H1 (cell line): Measurements from ENCODE around the gene C1GALT1. TPM values are rescaled to one million over a fixed set of nuclear protein-coding genes. Genes with fewer than 3 reads are reported as not detected.

Experiments
- CTCF ChIA-PET: fragments of 300-600 bp; sonication (Branson Sonifier 250); formaldehyde crosslinking; loops from one replicate; lab custom pipeline; 2021; ENCODE audit not compliant: partially characterized antibody; lab: Charles Lee
- POLR2A ChIA-PET: fragments of 300-600 bp; sonication (Branson Sonifier 250); formaldehyde crosslinking; loops from one replicate; lab custom pipeline; 2021; ENCODE audit warnings: inconsistent platforms; ENCODE audit not compliant: partially characterized antibody; lab: Charles Lee
- DNase-seq, 2 experiments: peaks; one replicate each; pipeline versions ENCODE4 v3.0.0 to v3.0.0-alpha.2; 2010 to 2022; ENCODE audit warnings: low spot score in 2 of 2, low read depth in 1 of 2, mixed read lengths in 1 of 2
- FAIRE-seq: peaks from 2 replicates; lab custom pipeline; 2011; peaks lifted over from hg19 to GRCh38; lab: Jason Lieb, UNC
- H2AFZ ChIP-seq: 2 replicates; pipeline ENCODE4 v1.8.1; 2012; ENCODE audit warnings: low read length, inconsistent platforms
- H2AK5ac ChIP-seq: 2 replicates; pipeline ENCODE4 v1.6.1; 2013; ENCODE audit warnings: low read depth, low read length
- H2BK120ac ChIP-seq: replicated peaks from 2 replicates; pipeline ENCODE3; 2013; ENCODE audit warnings: low read depth, low read length, inconsistent platforms
- H2BK12ac ChIP-seq: 2 replicates; pipeline ENCODE4 v1.6.1; 2013; ENCODE audit warnings: low read depth, low read length
- H2BK15ac ChIP-seq: 2 replicates; pipeline ENCODE4 v1.6.1; 2013; ENCODE audit warnings: low read length
- H2BK20ac ChIP-seq: 2 replicates; pipeline ENCODE4 v1.6.1; 2013; ENCODE audit warnings: low read length
- H2BK5ac ChIP-seq: 2 replicates; pipeline ENCODE4 v1.6.1; 2013; ENCODE audit warnings: low read depth, low read length
- H3K14ac ChIP-seq: 2 replicates; pipeline ENCODE4 v1.6.1; 2013; ENCODE audit warnings: inconsistent platforms; ENCODE audit not compliant: insufficient read length
- H3K18ac ChIP-seq: 2 replicates; pipeline ENCODE4 v1.6.1; 2013; ENCODE audit warnings: low read length; ENCODE audit errors: extremely low read depth
- H3K23ac ChIP-seq: 2 replicates; pipeline ENCODE4 v1.6.1; 2013; ENCODE audit warnings: inconsistent platforms; ENCODE audit not compliant: insufficient read length
- H3K23me2 ChIP-seq: 2 replicates; pipeline ENCODE4 v1.6.1; 2013; ENCODE audit warnings: low read depth, low read length
- H3K27ac ChIP-seq: 2 replicates; pipeline ENCODE4 v1.6.1; 2011; ENCODE audit warnings: low read depth, low read length, inconsistent platforms
- H3K27me3 ChIP-seq, 4 experiments: replicated peaks in 1 of 4; 1 replicate in 1 of 4; 2 replicates in 3 of 4; pipeline versions ENCODE4 v1.6.1 to v1.8.1; 2011 to 2013; ENCODE audit warnings: low read length in 3 of 4, mild to moderate bottlenecking in 3 of 4, inconsistent platforms in 2 of 4, mixed read lengths in 2 of 4, moderate library complexity in 1 of 4; ENCODE audit not compliant: control insufficient read depth in 3 of 4, insufficient read depth in 3 of 4; ENCODE audit errors: extremely low read depth in 1 of 4
- H3K36me3 ChIP-seq, 4 experiments: 2 replicates each; pipeline versions ENCODE4 v1.6.1 to v1.8.1; 2011 to 2013; ENCODE audit warnings: mild to moderate bottlenecking in 4 of 4, low read length in 3 of 4, moderate library complexity in 2 of 4, control low read depth in 1 of 4, inconsistent platforms in 1 of 4; ENCODE audit not compliant: insufficient read depth in 4 of 4, control insufficient read depth in 2 of 4
- H3K4ac ChIP-seq: replicated peaks from 2 replicates; pipeline ENCODE3; 2013; ENCODE audit warnings: low read length, low read depth, mixed read lengths, inconsistent platforms; ENCODE audit not compliant: insufficient read length
- H3K4me1 ChIP-seq, 4 experiments: replicated peaks in 1 of 4; 1 replicate in 1 of 4; 2 replicates in 3 of 4; pipeline versions ENCODE4 v1.6.1 to v1.8.1; 2011 to 2013; ENCODE audit warnings: low read length in 3 of 4, inconsistent platforms in 2 of 4, mixed read lengths in 1 of 4; ENCODE audit not compliant: insufficient read depth in 4 of 4, control insufficient read depth in 3 of 4
- H3K4me2 ChIP-seq, 2 experiments: 2 replicates each; pipeline versions ENCODE4 v1.6.1 to v1.8.1; 2011 to 2013; ENCODE audit warnings: low read depth in 2 of 2, low read length in 2 of 2, control low read depth in 1 of 2, inconsistent platforms in 1 of 2, mild to moderate bottlenecking in 1 of 2; ENCODE audit not compliant: insufficient read depth in 1 of 2
- H3K4me3 ChIP-seq, 4 experiments: fragments of 200-600, 300-600 bp in 1 of 4; sonication (generic), shearing (Covaris generic), sonication (Bioruptor Twin) in 1 of 4; 2 replicates each; pipeline versions ENCODE4 v1.5.1 to v1.8.1; 2011 to 2016; ENCODE audit warnings: low read length in 4 of 4, low read depth in 3 of 4, control low read depth in 2 of 4, inconsistent platforms in 2 of 4, mild to moderate bottlenecking in 2 of 4, mixed read lengths in 1 of 4, moderate library complexity in 1 of 4; ENCODE audit not compliant: insufficient read depth in 2 of 4; ENCODE audit errors: extremely low read depth in 1 of 4
- H3K56ac ChIP-seq: replicated peaks from 2 replicates; pipeline ENCODE3; 2013; ENCODE audit warnings: low read depth, mild to moderate bottlenecking, mixed read lengths, low read length, inconsistent platforms; ENCODE audit not compliant: insufficient read length
- H3K79me1 ChIP-seq: 2 replicates; pipeline ENCODE4 v1.6.1; 2013; ENCODE audit warnings: low read depth, low read length, control low read depth
- H3K79me2 ChIP-seq, 2 experiments: 2 replicates each; pipeline versions ENCODE4 v1.6.1 to v1.8.1; 2012 to 2013; ENCODE audit warnings: low read length in 2 of 2, mild to moderate bottlenecking in 2 of 2, inconsistent platforms in 1 of 2; ENCODE audit not compliant: insufficient read depth in 2 of 2, control insufficient read depth in 1 of 2
- H3K9ac ChIP-seq, 4 experiments: replicated peaks in 1 of 4; 1 replicate in 1 of 4; 2 replicates in 3 of 4; pipeline versions ENCODE4 v1.6.1 to v1.8.1; 2011 to 2013; ENCODE audit warnings: low read depth in 3 of 4, low read length in 3 of 4, control low read depth in 2 of 4, mild to moderate bottlenecking in 2 of 4, moderate library complexity in 2 of 4, inconsistent platforms in 1 of 4; ENCODE audit errors: extremely low read depth in 1 of 4
- H3K9me3 ChIP-seq, 2 experiments: 2 replicates each; pipeline versions ENCODE4 v1.6.1 to v1.8.1; 2012 to 2013; ENCODE audit warnings: mild to moderate bottlenecking in 2 of 2, moderate library complexity in 2 of 2, control low read depth in 1 of 2, inconsistent platforms in 1 of 2, low read depth in 1 of 2, low read length in 1 of 2, mixed read lengths in 1 of 2; ENCODE audit not compliant: insufficient read depth in 2 of 2
- H4K20me1 ChIP-seq, 2 experiments: replicated peaks in 1 of 2; 2 replicates each; pipeline versions ENCODE3 to v1.8.1; 2011 to 2013; ENCODE audit warnings: inconsistent platforms in 2 of 2, low read length in 2 of 2, mild to moderate bottlenecking in 1 of 2; ENCODE audit not compliant: insufficient read depth in 2 of 2, control insufficient read depth in 1 of 2
- H4K5ac ChIP-seq: 2 replicates; pipeline ENCODE4 v1.6.1; 2013; ENCODE audit warnings: low read length, low read depth, mixed read lengths, inconsistent platforms; ENCODE audit not compliant: insufficient read length
- H4K8ac ChIP-seq: 2 replicates; pipeline ENCODE4 v1.8.0; 2013; ENCODE audit warnings: mild to moderate bottlenecking, moderate library complexity, low read length, inconsistent platforms; ENCODE audit not compliant: insufficient read depth; ENCODE audit errors: extremely low read depth
- H4K91ac ChIP-seq: replicated peaks from 2 replicates; pipeline ENCODE3; 2013; ENCODE audit warnings: low read length, mixed read lengths, inconsistent platforms; ENCODE audit not compliant: insufficient read length
- CBX8 ChIP-seq: fragments of 300-800, 300-1000 bp; sonication (generic); IDR thresholded peaks from 2 replicates; pipeline ENCODE4 v1.7.1; 2016; ENCODE audit warnings: low read depth, low read length, borderline replicate concordance
- CTBP2 ChIP-seq: IDR thresholded peaks from 2 replicates; pipeline ENCODE4 v1.7.0; 2011; ENCODE audit warnings: borderline replicate concordance, mild to moderate bottlenecking, moderate library complexity, mixed read lengths, low read length; ENCODE audit not compliant: insufficient read depth, insufficient read length
- JUND ChIP-seq: IDR thresholded peaks from 2 replicates; pipeline ENCODE4 v1.6.1; 2011; ENCODE audit warnings: mild to moderate bottlenecking, improper control_type of control experiment, low read length
- MAFK ChIP-seq: IDR thresholded peaks from 2 replicates; pipeline ENCODE4 v1.6.1; 2012; ENCODE audit warnings: low read depth, mild to moderate bottlenecking, improper control_type of control experiment, low read length
- NANOG ChIP-seq: IDR thresholded peaks from 2 replicates; pipeline ENCODE4 v1.6.1; 2011; ENCODE audit warnings: low read length, low read depth, mild to moderate bottlenecking, inconsistent platforms; ENCODE audit not compliant: insufficient read depth, poor library complexity, severe bottlenecking
- POLR2A ChIP-seq, 2 experiments: IDR thresholded peaks; 1 replicate in 1 of 2; 2 replicates in 1 of 2; pipeline ENCODE4 v1.6.1; 2011; ENCODE audit warnings: low read depth in 2 of 2, low read length in 2 of 2, mild to moderate bottlenecking in 2 of 2; ENCODE audit errors: control extremely low read depth in 1 of 2
- POU5F1 ChIP-seq: IDR thresholded peaks from 2 replicates; pipeline ENCODE4 v1.6.1; 2011; ENCODE audit warnings: low read depth, mild to moderate bottlenecking, low read length, moderate library complexity
- RFX5 ChIP-seq: IDR thresholded peaks from 2 replicates; pipeline ENCODE4 v1.6.1; 2011; ENCODE audit warnings: low read depth, low read length, improper control_type of control experiment, borderline replicate concordance
- SAP30 ChIP-seq: fragments of 300-600 bp; sonication (generic); IDR thresholded peaks from 2 replicates; pipeline ENCODE4 v1.7.1; 2012; ENCODE audit warnings: low read length, moderate library complexity, mild to moderate bottlenecking, inconsistent platforms; ENCODE audit not compliant: insufficient read depth, insufficient replicate concordance
- SIN3A ChIP-seq, 2 experiments: IDR thresholded peaks in 1 of 2; conservative IDR thresholded peaks in 1 of 2; 2 replicates each; pipeline ENCODE4 v1.6.1; 2011 to 2012; ENCODE audit warnings: low read length in 2 of 2, improper control_type of control experiment in 1 of 2, low read depth in 1 of 2, mild to moderate bottlenecking in 1 of 2
- SIRT6 ChIP-seq: IDR thresholded peaks from one replicate; pipeline ENCODE4 v1.7.1; 2012; ENCODE audit warnings: low read length, inconsistent platforms
- SUZ12 ChIP-seq: fragments of 200-600 bp; sonication (generic); IDR thresholded peaks from 2 replicates; pipeline ENCODE4 v1.6.1; 2012; ENCODE audit warnings: mild to moderate bottlenecking, inconsistent platforms, low read length, moderate library complexity, mixed read lengths
- TEAD4 ChIP-seq: IDR thresholded peaks from 2 replicates; pipeline ENCODE4 v1.6.1; 2012; ENCODE audit warnings: low read depth, low read length, inconsistent platforms, mixed read lengths
- WGBS, 2 experiments: shearing (Covaris generic) in 1 of 2; methylation state at CpG; one replicate each; pipeline versions ENCODE4 v1.1.6 to v1.1.7; 2013 to 2015; ENCODE audit warnings: low lambda C conversion rate in 2 of 2, mixed read lengths in 2 of 2, inconsistent platforms in 1 of 2, low coverage in 1 of 2, missing lambda C conversion rate in 1 of 2; ENCODE audit not compliant: insufficient replicate concordance in 2 of 2, insufficient coverage in 1 of 2, insufficient read length in 1 of 2; ENCODE audit errors: extremely low coverage in 1 of 2, missing lambda C conversion rate in 1 of 2; 5-methylcytosine and 5-hydroxymethylcytosine counted together
- polyA plus RNA-seq, 7 experiments: library from polyadenylated mRNA; depleted of rRNA in 3 of 7; stranded (reverse) in 5 of 7; unstranded in 2 of 7; fragments of >200 nt in 5 of 7; fragments of 200-250 nt in 2 of 7; gene quantifications; 1 replicate in 5 of 7; 2 replicates in 1 of 7; 4 replicates in 1 of 7; pipeline versions ENCODE4 v1.2.1 to v1.2.3, GENCODE V29; 2011 to 2013; ENCODE audit warnings: missing spikeins in 2 of 7, mixed read lengths in 2 of 7
- total RNA-seq: library from RNA; stranded (reverse); fragmentation: NEBNext Ultra II Directional; extraction: Animal tissue kit (Norgen Biotek cat#: 25700); gene quantifications from 2 replicates; pipeline ENCODE4 v1.2.1, GENCODE V29; 2021

The C1GALT1 gene
- total and polyA plus RNA-seq, 2 of the 8 experiments (the other 6 are each of a cell fraction or from before 2014, with no cell fraction given): 18.7 to 94.2 TPM

DNA sequence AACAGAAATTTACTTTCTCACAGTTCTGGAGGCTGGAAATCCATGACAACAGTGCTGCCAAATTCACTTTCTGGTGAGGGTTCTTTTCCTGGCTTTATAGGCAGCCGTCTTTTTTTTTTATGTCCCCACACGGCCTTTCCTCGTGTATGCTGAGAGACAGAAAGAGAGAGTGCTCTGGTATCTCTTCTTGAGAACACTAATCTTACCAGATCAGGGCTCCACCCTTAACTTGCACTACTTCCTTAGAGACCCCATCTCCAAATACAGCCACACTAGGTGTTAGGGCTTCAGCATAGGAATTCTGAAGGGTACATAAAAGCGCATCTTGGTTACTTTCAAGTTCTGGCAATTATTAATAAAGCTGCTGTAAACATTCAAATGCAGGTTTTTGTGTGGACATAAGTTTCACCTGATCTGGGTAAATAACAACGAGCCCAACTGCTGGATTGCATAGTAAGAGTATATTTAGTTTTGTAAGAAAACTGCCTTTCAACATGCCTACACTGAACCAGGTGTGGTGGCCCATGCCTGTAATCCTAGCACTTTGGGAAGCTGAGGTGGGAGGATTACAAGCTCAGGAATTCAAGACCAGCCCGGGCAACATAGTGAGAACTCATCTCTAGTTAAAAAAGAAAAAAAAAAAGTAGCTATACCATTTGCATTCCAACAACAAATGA is 8.2 kb upstream of the C1GALT1 start:
- Histone ChIP-seq H2BK5ac (no peak overlapping the region), H4K91ac (no peak overlapping the region), H3K79me2 (no peaks in the 10 kb centered on the region), H3K23me2 (no peaks in the 10 kb centered on the region), H2BK12ac (no peak overlapping the region), H3K27me3 (no peaks in the 10 kb centered on the region), H2AFZ (no peak overlapping the region), H3K9ac (no peak overlapping the region), H3K79me1 (no peaks in the 10 kb centered on the region), H3K4ac (no peak overlapping the region), H2BK15ac (no peak overlapping the region), H3K4me3 (no peak overlapping the region), H4K5ac (no peak overlapping the region), H3K23ac (no peak overlapping the region), H3K36me3 (no peaks in the 10 kb centered on the region), H3K18ac (no peak overlapping the region), H3K9me3 (peaks cover 0 to 6% of the 10 kb centered on the region in 2 experiments; a peak in 1 of 4 replicates), H2BK20ac (no peak overlapping the region), H2AK5ac (no peak overlapping the region), H3K27ac (no peak overlapping the region), H3K4me2 (no peak overlapping the region), H4K8ac (no peak overlapping the region), H4K20me1 (no peaks in the 10 kb centered on the region), H3K56ac (no peak overlapping the region), H3K4me1 (peaks cover 0 to 7% (median 0%) of the 10 kb centered on the region in 4 experiments; a peak in 2 of 7 replicates), H2BK120ac (peak overlapping the region; percentile 39), H3K14ac (no peak overlapping the region)
- DNase-seq: no peak
- ChIA-PET POLR2A (interaction anchor here (1.3 kb wide), 1 partner anchor 28 kb away, joined by 3 read pairs; no protein-coding TSS in a partner anchor), CTCF (interaction anchor here (0.6 to 1.9 kb wide), 3 partner anchors 69 to 227 kb away, joined by 3 to 11 read pairs (median 3); no protein-coding TSS in a partner anchor)
- 88% methylated on average over 6 of the region's 6 CpGs; no CpG with 5 or more reads in 1 of the 2 experiments for WGBS, 2 experiments
- no peak for FAIRE-seq
- TF ChIP-seq SIN3A (conservative IDR thresholded peaks at IDR 0.05 in 1 of 2, IDR thresholded peaks at IDR 0.05 in 1 of 2; ENCODE audit: low read depth in 1 of 2, low read length in 2 of 2) (no peak), POU5F1 (no peak), CBX8 (no peak), SAP30 (no peak), SUZ12 (no peak), JUND (no peak), TEAD4 (no peak), NANOG (no peak), POLR2A (IDR thresholded peaks at IDR 0.05; ENCODE audit: control extremely low read depth in 1 of 2, low read depth in 2 of 2, low read length in 2 of 2) (no peak), MAFK (no peak), CTBP2 (no peak), RFX5 (no peak), SIRT6 (no peak)
